ENCODE measurements around the gene MYL7. TPM values are rescaled to one million over a fixed set of nuclear protein-coding genes. Genes with fewer than 3 reads are reported as not detected.
A peak's percentile ranks its signal among the peaks of the same experiment; 100 is the strongest.

Gene MYL7
- total RNA-seq, 1 donor from 2014 or later = 2,493 TPM

GRCh38 chr7:44117801-44118429 lies 23.2 kb downstream of the MYL7 start:
- no peak for DNase-seq (ENCODE audit: low spot score)
- intact Hi-C loops (cut with DNase I) = no loop called here

DNA sequence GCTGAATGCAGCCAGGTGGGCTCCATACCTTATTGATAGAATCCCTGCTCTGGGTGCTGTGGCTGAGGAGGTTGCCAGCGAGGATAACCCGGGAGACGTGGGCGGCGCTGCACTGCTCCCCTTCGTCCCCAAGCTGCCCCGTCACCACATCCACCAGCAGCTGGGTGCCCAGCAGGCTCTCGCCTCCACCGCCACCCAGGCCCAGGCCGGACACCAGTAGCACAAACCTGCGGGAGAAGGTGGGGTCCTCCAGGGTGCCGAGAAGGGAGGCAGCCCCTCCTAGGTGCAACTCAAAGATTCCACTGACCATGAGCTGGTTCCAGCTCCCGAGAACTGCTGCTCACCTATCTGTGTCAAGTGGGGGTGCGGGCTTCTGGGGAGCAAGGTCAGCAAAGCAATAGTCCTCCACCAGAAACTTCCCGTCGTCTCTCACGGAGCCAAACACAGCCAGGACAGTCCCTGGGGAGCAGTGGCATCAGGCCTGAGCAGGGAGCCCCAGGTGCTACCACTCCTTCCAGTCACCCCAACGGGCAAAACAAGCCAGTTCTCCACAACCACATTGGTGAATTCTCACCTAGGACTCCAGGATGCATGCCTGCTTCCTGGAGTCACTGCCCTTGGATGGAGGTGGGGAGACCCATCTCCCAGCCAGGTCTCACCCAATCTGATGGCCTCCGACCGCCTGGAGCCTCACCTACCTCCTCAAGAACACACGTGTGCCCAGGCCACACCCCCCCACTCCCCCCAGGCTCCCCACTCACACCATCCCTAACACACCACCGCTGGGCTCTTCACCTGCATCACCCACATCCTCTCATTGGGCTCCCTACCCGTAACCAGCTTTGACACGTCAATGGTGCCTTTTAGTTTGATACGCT lies 24.1 kb downstream of the MYL7 start:
- intact Hi-C loops (cut with DNase I) = no loop called here

GRCh38 chr7:44116087-44116788 lies 24.9 kb downstream of the MYL7 start:
- intact Hi-C loops (cut with DNase I) = no loop called here
- DNase-seq (ENCODE audit: low spot score) = no peak

More for the DNA sequence above, 24.1 kb downstream of the MYL7 start:
- DNase-seq (ENCODE audit: low spot score) = no peak

DNA sequence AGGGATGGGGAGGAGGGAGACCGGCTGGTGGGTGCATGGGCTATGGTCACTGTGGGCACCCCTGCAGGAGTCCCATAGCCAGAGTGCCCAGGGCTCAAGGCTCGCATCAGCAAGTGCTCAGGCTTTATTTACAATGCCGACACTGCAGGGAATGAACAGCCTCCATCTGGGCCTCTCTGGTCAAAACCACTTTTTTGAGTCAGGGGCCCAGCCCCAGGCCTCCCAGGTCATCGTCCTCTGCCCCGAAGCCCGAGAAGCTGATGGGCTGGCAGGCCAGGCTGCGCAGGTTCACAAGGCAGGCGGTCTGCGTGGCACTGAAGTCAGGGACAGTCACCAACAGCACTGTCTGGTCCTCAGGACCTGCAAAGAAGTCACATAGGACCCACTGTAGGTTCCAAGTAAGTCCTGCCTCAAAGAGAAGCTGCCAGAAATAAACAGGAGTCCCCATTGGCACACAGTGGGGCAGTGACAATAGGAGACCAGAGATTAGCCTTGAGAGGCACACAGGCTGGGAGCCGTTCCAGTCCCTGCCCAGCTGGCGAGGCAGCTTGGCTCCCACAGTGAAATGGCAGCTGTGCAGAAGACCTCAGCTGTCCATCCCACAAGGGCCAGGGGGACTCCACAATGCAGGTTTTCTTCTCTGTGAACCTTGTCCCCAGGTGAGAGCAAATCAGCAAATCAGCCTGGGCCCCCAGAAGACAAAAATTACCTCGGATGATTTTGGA lies 26.4 kb downstream of the MYL7 start:
- intact Hi-C loops (cut with DNase I) = no loop called here
- DNase-seq (ENCODE audit: low spot score) = peak; percentile 86

GRCh38 chr7:44113764-44114354 lies 27.3 kb downstream of the MYL7 start:
- DNase-seq (ENCODE audit: low spot score) = no peak
- intact Hi-C loops (cut with DNase I) = no loop called here

GRCh38 chr7:44112997-44113763 lies 28.0 kb downstream of the MYL7 start:
- intact Hi-C loops (cut with DNase I) = no loop called here
- no peak for DNase-seq (ENCODE audit: low spot score)

GRCh38 chr7:44112231-44112996 lies 28.7 kb downstream of the MYL7 start:
- intact Hi-C loops (cut with DNase I) = no loop called here
- peak; percentile 60 for DNase-seq (ENCODE audit: low spot score)

- DNase-seq (ENCODE audit: low spot score) = peak; percentile 62
- intact Hi-C loops (cut with DNase I) = no loop called here
Measured at GRCh38 chr7:44111761-44112160, 29.4 kb downstream of the MYL7 start.

DNA sequence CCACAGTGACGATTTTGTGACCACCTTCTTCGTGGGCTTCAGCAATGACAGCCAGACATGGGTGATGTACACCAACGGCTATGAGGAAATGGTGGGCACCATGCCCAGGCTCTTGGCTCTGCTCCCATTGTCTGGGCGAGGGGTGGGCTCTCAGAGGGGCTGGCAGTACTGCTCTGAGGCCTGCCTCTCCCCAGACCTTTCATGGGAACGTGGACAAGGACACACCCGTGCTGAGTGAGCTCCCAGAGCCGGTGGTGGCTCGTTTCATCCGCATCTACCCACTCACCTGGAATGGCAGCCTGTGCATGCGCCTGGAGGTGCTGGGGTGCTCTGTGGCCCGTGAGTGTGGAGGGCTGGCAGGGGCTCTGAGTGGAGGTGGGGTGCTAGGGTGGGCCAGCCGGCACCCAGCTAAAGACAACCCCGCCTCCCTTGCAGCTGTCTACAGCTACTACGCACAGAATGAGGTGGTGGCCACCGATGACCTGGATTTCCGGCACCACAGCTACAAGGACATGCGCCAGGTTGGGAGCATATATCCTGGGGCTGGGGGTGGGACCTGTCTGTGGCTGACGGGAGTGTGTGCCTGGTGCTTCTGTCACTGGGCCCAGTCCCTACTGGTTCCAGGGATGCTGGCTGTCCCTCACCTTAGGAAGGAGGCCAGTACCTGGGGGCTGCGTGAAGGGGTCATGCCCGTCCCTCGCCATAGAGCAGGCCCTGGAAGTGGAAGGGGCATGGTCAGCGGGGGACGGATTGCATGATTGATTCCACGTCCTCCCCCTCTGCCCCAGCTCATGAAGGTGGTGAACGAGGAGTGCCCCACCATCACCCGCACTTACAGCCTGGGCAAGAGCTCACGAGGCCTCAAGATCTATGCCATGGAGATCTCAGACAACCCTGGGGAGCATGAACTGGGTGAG lies 30.2 kb downstream of the MYL7 start:
- intact Hi-C loops (cut with DNase I) = no loop called here
- peak; percentile 64 for DNase-seq (ENCODE audit: low spot score)

DNA sequence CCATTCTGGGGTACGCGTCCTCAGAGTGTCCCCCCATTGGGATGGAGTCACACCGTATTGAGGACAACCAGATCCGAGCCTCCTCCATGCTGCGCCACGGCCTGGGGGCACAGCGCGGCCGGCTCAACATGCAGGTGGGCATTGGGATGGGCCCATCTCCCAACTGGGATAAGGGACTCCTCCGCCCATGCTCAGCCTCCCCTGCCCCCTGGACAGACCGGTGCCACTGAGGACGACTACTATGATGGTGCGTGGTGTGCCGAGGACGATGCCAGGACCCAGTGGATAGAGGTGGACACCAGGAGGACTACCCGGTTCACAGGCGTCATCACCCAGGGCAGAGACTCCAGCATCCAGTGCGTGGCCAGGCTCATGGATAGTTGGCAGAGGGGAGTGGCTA lies 31.1 kb downstream of the MYL7 start:
- intact Hi-C loops (cut with DNase I) = no loop called here
- peak; percentile 63 for DNase-seq (ENCODE audit: low spot score)

- peak; percentile 71 for DNase-seq (ENCODE audit: low spot score)
- intact Hi-C loops (cut with DNase I) = no loop called here
Measured at GRCh38 chr7:44108768-44109750, 32.1 kb downstream of the MYL7 start.

DNA sequence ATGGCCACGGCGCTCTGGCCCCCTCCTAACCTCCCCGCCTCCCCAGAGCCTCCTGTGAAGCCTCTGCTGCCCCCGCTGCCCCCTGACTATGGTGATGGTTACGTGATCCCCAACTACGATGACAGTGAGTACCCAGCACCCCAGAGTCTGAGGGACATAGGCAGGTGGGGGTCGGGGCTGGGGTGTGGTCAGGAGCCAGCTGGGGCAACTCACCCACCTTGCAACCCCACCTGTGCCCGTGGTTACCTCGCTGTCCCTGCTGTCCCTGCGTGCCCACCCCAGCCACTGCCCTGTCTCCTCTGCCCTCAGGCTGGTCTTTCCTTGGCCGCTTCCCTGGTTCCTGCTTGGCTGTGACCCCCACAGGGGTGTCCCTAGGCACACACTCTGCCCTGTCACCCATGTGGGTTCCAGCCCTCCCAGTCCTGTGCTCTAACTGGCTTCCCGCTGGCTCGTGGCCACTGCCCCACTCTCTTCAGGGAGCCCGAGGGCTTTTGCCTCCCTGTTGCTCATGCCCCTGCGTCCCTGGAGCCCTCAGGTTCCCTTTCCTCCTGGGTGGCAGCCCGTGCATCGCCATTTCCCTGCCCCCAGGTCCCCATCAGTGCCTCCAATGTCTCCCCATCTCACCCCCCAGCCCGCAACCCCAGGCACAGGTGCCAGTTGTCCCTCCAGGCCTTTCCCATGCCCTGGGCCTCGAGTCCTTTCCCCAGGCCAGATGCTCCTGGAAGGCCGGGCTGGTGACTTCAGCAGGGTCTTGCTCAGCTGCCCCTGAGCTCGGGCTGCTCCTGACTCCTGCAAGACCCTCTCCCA lies 33.0 kb downstream of the MYL7 start:
- DNase-seq (ENCODE audit: low spot score) = peak; percentile 71
- intact Hi-C loops (cut with DNase I) = no loop called here

GRCh38 chr7:44107116-44107960 lies 33.8 kb downstream of the MYL7 start:
- intact Hi-C loops (cut with DNase I) = no loop called here
- DNase-seq (ENCODE audit: low spot score) = peak; percentile 70

Data from cardiac septum (tissue), 1 donor.